GM21390 (cell line): ENCODE measurements around the gene CYB561D1.
A peak's percentile ranks its signal among the peaks of the same experiment; 100 is the strongest.

Experiments
- ATAC-seq: cut with Tn5 transposase; IDR thresholded peaks from one replicate; pipeline ENCODE4 v1.9.1; 2021; ENCODE audit not compliant: unreplicated experiment

The CYB561D1 gene

DNA sequence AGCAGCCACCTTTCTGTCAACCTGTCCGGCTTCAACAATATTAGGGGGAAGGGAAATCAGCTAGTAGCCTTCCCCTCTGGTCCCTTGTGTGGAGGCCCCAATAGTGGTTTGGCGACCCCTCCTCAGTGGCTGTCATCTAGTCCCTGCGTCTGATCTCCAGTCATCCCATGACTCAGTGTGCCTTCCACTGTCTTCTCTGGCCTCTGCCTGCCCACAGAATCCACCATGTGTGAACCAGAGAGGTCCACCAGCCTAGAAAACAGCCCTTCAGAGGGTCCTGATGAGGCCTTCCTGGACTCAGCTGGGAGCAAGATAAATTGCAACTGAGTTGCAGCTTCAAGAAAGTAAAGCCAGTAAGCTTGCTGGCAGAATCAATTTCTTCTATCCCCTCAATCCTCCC, 14.0 kb upstream of the CYB561D1 start:
- ATAC-seq, result no peak

DNA sequence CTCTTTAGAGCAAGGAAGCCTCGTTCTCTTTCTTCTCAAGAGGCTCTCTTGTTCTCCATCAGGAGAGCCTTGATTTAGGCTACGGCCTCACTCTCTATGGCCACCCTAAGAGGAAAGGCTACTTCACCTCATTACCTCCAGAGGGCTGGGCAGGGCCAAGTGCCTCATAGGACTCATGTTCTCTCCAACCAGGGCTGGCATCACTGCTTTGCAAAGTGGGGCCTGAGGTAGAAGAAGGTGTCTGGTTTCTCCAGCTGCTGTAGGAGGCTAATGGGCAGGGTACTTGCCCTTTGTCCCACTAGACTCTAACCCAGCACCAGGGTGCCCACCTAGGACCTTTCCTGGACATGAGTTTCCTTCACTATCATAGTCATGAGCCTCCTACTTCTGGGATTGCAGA, 12.2 kb upstream of the CYB561D1 start:
- ATAC-seq, result no peak

DNA sequence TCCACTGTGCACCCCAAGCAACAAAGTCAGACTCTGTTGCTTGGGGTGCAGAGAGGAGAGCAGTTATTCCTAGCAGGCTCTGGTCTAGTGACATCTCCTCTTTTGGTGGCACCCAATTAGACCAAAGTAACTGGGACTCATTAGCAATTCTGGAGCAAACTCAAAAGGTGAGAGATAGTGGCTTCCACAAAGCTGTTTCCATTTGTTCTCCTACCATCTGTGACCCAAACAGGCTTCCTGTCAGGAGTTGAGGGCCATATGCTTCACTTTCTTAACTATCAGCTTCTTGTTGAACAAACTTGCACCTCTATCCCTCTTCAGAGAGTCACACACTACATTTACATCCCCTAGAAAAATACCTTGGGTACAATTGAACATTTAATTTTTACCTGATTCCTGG, 11.7 kb upstream of the CYB561D1 start:
- ATAC-seq, result no peak

DNA sequence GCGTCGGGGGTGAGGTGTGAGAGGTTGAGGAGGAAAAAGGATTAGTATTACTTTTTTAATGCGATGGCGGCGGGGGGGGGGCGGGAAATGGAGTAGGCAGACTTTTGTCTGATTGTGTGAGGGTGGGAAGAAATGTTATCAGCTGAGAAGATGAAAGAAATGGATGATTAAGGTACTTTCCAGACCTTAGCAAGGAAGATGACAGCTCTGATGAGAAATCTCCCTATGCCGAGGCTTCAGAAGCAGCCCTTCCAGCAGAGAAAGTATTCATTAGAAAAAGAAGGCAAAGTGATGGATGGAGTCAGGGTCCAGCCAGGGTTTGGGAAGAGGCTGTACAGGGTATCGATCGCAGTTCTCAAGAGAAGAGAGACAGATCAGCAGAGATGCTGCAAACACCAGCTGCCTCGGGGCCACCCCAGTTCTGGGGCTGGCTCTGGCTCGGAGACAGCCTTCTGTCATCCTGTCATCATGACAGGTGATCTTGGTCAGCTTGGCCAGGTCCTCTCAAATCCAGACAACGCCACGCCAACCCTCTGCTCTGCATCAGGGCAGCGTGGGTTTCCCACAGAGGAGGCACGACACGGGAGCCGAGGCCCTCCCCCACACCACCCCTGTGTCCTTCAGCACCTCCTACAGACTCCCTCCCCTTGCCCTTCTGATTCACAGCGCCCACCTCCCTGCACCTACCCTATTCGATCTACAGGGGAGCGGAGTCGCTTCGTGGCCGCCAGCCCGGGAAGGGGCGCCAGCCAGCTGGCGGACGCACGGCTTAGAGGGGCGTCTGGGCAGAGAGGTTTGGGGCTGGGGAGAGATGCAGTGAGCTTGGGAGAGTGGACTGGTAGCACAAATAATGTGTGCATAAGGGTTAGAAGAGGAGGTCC, 10.9 kb upstream of the CYB561D1 start:
- peak; percentile 23 for ATAC-seq

DNA sequence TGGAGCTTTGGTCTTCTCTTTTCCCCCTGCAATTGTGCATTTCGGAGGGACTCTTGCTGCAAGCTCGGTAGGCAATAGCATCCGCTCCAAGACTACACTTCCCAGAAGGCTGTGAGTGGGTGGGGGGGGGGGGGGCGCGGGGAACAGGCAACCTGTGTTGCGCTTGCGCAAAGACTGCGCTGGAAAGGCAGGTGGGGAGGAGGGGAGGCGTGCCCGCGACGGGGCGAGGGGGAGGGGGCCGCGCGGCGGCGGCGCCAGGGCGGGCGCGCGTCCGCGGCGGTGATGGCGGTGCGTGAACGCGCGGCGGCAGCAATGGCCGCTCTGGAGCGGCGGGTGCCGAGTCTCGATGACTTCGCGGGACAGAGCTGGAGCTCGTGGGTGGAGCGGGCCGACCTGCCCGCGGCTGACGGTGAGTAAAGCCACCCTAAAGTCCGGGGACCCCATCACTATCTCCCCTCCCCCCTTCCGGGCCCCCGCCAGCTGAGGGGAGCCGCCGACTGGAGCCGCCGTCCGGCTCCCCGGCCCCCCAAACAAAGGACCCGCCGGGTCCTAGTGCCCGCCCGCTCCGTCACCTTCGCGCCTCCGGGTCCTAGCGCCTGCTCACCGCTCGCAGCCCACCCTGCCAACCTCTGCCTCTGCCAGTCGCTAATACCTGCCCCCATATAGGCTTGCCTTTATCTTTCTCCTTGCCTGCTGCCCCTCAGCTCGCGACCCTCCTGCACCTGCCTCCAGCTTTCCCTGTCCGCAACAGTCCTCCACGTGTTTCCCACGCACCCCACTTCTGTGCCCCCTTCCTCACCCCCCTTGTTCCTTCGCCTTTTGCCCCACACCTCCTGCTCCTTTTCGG, 10.0 kb upstream of the CYB561D1 start, which contains the start of gene ATXN7L2:
Gene ATXN7L2 (plus strand): TSS at position 234 of the 847 bp plus-strand sequence. CDS start 49 bp downstream, at position 283.
- peak; percentile 78 for ATAC-seq

DNA sequence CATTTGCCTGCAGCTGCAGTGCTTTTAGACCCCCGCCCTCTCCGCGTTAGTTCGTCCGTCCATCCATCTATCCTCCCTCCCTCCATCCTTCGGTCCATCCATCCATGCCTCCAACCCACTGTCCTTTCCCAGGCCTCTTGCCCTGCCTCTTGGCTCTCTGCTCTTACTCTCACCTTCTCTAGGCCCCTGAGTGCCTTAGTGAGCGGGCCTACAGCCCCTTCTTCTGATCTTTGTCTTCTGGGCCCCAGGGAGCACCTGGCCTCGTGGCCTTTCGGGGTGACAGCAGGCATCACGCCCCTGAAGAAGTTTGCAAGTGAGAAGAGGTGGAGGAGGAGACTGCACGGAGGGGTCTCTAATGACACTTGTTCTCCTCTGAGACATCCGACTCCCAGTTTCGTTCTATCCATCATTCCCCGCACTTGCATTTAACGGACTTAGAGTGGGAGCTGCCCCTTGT, 9.3 kb upstream of the CYB561D1 start:
- no peak for ATAC-seq

DNA sequence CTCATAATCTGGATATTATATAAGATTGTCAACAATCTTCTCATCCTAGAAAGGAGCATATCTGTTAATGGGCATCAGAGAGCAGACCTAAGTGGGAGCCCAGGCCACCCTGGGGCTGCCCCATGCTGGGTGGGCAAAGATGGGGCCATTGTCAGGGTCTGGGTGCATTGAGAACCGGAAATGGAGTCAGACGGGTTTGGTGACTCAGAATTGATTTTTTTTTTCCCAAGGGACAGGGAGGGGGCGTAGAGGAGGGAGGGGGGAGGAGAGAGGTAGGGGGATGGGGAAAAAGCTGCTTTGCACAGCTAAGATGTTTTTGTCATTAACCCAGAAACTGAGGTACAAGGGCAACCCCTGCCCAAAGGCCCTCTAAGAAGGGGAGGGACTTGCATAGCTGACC, 8.9 kb upstream of the CYB561D1 start:
- ATAC-seq, result no peak

DNA sequence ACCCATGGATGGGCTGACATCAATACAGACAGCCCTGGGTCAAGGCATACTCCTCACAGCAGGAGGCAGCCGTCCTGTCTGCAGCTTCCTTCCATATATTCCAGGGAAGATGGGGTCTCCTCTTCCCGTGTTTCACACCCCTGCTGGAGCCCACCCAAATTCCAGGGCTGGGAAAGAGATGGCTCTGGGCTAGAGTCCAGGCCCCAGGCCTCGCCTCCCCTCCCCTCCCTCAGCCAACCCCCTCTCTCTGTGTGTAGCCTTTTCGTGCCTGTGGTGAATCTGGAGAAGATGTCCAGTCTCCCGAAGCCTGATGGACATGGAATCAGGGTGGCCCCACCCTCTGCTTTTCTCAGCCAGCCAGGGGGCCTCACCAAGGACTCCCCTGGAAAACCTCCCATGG, 6.6 kb upstream of the CYB561D1 start:
- ATAC-seq, result no peak

DNA sequence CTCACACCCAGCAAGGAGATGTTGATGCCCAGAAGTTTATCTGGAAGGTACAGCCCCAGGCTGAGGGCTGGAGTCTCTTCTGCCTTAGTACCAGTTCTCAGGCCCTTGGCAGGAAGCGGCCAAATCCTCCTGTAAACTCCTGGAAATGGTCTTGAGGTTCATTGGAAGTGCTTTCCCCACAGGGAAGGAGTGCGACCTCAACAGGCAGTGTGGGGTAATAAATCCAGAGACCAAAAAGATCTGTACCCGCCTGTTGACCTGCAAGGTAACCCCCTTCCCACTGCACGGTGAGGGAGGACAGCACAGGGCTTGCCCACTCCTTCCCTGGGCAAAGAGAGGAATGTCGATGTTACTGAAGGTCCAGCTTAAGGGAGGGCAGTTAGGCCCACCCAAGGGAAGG, 5.7 kb upstream of the CYB561D1 start:
- no peak for ATAC-seq

DNA sequence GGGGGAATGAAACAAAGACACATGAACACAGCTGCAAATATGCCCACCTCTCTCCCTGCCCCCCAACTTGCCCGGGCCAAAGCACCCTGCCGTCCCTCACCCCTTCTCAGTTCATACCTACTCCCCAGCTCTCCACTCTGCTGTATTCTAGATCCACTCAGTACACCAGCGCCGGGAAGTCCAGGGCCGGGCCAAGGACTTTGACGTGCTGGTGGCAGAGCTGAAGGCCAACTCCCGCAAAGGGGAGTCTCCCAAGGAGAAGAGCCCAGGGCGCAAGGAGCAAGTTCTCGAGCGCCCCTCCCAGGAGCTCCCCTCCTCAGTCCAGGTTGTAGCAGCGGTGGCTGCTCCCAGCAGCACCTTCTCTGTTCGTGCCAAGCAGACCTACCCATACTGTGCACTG, 5.2 kb upstream of the CYB561D1 start:
- no peak for ATAC-seq

DNA sequence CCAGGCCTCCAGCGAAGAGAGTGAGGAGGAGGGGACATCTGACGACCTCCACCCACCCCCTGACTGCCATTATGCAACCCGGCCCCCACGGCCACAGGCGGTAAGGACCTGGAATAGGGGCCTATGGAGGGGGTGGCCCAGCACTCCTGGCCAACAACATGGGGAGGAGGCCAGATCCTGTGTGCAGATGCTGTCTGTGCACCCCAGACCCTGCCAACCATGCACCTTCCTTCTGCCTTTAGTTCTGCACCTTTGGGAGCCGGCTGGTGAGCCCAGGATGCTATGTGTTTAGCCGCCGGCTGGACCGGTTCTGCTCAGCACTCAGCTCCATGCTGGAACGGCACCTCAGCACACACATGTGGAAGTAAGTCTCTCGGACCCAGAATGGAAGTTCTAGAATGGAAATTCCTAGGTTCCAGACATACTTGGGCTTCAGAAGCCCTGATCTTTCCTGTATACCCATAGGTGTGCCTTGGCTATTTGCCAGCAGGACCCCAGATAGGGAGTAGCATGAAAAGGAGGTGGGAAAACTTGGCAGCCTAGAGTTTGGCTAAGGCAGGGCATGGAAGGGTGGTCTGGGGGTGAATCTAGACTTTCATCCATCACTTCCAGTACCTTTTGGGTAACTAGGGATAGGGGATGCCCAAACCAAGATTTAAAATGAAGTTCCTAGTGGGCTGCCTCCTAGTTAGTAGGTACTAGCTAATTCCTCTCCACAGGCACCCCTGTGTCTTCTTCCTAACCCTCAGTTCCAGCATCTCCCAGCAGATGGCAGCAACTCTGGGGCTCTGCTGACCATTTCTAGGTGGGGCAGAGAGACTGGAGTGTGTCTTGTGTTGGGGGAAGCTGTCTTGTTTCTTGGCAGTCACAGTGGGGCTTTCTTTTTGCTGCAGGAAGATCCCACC, 3.6 kb upstream of the CYB561D1 start:
- no peak for ATAC-seq

DNA sequence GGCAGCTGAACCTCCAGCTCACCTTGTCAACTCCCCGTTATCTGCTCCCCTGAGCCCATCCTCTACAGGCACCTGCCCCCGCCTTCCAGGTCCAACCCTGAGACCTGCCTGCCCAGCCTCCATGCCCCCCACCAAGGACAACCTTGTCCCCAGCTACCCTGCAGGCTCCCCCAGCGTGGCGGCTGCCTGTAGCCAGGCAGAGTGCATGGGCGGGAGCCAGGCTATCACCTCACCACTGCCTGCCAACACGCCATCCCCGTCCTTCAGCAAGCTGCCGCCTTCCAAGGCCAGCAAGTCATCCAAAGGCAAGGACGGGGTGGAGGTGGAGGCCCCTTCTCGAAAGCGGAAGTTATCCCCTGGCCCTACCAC, 3.0 kb upstream of the CYB561D1 start:
- no peak for ATAC-seq

DNA sequence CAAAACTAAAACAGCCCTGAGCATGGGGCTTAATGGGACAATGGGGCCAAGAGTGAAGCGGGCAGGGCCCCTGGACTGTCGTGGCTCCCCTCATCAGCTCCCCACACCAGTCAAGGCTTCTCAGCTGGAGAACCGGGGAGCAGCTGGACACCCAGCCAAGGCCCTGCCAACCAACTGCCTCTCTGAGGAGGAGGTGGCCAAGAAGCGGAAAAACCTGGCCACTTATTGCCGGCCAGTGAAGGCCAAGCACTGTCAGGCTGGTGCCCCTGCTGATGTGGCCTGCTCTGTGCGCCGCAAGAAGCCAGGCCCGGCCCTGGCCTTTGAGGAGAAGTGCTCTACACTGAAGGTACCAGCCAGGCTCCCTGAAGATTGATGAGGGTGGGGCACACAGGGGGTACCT, 2.5 kb upstream of the CYB561D1 start:
- no peak for ATAC-seq

DNA sequence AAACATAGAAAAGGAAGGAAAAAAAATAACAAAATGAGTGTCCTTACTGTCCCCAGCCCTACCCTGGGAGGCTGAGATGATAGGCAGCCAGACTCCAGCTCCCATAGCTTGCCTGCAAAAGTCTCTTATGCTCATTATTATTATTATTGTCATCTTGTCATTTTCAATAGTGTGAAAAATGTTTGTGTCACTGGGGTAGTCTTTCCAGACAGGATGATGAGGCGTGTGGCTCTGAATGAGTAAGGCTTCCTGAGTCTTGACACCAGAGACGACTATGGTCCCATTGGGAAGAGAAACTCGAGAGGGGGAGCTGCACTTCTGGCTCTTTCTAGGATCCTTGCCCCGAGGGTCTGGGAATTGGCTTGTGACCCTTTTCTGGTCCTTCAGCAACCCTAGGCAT, 1.1 kb upstream of the CYB561D1 start:
- no peak for ATAC-seq

DNA sequence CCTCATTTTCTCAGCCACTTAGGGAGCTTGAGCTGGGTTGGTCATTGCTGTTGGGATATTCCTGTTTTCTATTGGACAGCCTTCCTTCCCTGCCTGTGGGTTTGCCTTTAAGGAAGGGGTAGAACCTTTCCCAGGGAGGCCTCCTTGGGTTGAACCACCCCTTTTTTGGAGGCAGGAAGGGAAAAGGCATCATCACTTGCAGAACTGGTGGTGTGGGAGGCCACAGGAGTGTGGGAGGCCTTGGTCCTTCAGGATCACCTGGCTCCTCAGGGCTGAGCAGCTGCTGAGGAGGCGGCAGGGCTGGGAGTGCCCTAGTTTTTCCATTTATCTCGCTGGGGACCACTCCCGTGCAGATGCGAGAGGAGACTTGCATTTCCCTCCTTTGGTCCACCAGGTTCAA, 667 bp upstream of the CYB561D1 start:
- no peak for ATAC-seq

DNA sequence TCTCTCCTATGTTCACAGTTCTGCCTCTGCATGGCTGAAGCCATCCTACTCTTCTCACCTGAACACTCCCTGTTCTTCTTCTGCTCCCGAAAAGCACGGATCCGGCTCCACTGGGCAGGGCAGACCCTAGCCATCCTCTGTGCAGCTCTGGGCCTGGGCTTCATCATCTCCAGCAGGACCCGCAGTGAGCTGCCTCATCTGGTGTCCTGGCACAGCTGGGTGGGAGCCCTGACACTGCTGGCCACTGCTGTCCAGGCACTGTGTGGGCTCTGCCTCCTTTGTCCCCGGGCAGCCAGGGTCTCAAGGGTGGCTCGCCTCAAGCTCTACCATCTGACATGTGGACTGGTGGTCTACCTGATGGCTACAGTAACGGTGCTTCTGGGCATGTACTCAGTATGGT, 1.8 kb downstream of the CYB561D1 start:
- ATAC-seq, result no peak

DNA sequence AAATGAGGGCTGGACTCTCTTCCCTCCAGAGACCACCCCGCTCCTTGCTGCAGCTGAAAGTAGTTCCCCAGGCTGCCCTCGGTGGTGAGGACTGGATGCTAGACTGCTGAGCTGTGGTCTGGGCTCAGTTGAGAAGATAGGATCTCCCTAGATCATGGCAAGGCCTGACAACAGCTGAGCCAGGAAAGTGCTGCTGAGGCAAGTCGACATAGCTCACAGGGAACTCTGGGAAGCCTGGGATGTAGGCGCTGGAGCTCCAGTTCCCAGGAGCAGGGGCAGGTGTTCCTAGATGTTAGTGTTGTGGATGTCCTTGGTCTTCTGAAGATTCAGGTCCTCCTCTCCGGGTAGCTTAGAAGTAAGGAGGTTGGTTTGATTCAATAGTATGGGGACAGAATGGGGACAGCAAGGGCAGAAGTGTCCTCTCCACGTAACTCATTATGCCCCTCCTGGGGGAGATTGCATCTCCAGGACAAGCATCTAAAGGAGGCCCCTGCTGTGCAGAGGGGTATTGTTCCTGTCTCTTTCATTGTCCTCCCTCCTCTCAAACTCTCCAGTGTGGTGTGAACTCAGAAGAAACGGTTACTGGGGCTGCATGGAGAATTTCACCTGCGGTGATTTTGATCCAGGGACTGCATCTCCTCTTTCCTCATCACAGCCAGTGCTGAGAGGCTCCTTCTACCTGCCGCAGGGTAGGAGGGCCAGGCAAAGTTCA, 3.7 kb downstream of the CYB561D1 start:
- ATAC-seq, result no peak

DNA sequence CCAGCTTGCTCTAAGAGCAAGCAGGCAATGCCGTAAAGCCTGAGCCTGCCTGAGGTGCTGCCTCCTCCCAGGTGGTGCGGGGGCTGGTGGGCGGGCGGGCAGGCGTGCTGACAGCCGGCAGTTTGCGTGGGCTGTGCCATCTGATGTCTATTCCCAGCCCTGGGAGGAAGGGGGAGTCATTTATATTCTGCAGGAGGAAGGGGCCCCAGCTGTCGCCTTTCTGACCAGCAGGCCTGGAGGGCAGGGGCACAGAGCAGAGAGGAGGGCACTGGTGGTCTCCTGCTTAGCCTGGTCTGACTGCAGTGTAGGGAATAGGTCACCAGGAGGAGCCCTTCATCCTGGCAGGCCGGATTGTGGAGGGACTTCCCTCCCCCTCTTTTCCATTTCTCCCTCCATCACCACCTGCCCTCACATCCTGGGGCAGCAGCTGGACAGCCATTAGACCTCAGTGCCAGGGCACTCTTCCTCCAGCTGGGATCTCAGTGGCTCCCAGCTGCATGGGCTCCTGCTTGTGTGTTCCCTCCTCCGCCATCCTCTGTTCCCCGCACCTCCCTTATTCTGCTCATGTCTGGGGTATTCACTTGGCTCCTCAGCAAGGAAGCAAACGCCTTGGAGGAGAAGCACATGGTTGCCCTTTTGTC, 4.4 kb downstream of the CYB561D1 start:
- no peak for ATAC-seq

DNA sequence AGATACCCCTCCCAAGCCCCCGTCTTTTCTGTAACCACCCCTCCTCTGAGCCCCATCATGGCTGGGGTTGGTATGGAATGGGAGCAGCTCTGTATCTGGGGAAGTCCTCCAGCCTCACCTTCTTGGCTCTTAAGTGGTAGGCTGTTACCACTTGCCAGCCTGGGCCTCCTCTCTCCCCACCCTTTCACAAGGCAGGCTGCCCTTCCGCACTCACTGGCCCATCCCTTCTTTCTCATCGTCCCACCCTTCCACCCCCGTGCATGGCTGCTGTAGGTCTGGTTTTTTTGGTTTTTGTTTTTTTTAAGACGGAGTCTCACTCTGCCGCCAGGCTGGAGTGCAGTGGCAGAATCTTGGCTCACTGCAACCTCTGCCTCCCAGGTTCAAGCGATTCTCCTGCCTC, 5.2 kb downstream of the CYB561D1 start:
- ATAC-seq, result no peak
